GM19372 (cell line): Measurements from ENCODE around the gene SPOCK1.

Experiments used
- ATAC-seq: cut with Tn5 transposase; IDR thresholded peaks from one replicate; pipeline ENCODE4 v1.9.1; 2021; ENCODE audit warnings: mild to moderate bottlenecking, low read depth, moderate library complexity; ENCODE audit not compliant: unreplicated experiment

Gene SPOCK1

DNA sequence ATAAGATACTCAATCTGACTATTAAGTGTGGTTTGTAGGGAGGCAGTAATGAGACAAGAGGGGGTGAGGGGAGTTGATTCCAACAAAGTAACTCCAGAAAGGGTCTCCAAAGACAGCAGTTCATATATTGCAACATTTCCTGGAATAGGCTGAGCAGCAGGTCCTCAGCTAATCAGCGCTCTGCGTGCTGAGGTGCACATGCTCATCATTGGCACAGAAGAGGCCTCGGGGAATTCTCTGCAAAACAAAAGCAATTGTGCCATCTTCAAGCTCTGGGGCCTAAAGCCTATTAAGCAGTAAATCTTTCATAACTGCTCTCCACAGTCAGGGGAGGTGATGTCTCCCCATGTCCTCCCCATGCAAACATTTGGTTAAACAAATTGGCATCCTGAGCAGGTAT lies 357.3 kb downstream of the SPOCK1 start:
- no peak for ATAC-seq

DNA sequence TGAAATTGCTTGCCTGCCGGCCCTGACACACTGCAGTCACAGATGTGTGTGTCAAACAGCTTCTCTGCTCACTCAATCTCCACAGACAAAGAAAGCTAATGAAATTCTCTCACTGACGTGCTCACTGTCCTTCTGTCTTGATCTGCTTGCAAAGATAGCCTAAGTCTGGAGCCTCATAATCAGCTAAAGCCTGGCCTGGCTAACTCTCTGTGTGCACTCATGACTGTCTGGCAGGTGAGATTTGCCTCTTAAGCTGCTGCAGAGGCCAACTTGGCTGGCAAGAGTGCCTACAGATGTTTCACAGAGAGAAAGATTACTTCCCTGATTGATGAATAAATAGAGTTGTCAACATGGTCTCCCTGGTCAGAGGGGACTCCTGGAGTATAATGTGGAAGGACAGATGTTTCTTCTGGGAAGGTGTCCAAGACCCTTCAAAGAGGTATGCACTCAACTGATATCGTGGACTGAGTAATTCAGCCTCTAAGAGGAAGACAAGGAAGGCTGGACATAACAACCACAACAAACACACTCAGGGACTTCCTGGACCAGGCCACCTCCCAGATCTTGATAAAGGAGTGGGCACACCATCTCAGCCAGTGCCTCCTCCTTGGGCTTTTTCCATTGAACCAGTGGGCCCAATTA lies 362.0 kb downstream of the SPOCK1 start:
- no peak for ATAC-seq

DNA sequence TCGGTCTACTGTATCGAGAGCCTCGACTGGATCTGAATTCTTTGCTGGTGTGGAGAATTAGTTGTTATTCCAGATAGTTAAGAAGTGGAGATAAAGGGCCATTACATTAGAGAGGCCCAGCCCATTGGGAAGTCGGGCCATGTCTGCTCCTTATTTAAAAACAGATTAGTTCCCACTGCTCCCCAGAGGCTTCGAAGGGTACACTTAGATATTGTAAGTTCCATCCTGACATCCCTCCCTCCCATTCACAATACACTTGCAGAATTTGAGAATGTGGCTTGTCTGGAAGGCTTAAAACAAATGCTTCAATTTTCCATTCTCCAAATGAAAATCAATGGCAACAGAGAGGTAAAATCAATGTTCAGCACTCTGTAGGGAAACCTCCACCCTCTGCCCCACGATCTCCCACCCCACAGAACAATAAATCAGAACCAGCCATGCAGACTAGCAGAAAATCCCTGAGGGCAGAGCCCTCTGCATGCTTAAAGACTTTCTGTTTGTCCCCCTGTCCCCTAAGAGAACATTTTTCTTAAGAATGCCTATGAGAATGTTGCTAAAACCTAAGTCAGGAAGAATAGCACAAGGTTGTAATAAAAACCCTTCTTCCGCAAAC lies 364.1 kb downstream of the SPOCK1 start:
- ATAC-seq: no peak

DNA sequence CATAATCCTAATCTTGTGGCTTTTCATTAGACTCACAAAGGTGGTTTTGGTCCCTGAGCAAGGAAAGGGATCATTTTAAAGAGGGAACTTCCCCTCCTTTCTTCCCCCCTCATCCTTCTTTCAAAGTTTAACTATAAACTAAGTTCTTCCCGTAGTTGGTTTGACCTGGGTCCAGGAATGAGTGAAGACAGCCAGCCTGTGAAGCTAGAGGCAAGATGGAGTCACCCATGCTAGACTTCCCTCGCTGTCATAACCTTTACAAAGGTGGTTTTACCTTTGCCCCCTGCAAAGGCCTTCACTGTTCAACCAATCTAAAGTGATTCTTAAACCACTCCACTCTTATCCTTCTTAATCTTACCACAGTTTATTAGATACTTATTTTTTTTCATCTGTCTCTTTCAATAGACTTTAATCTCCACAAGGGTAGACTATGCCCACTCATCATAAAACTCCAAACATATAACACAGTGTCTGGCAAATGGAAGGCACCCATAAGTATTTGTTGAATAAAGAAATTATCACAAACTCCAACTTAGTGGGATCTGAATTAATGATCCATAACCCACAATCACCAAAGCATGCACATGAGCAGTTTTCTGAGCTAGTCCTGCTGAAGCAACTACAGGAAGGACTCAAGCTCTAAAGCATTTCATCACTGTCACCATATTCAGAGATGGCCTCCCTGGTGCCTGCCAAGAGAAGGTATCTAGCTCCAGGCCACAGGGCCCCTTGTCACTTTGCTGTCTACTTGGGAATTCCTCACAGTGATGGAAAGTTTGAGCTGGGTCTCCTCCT lies 369.0 kb downstream of the SPOCK1 start:
- no peak for ATAC-seq

DNA sequence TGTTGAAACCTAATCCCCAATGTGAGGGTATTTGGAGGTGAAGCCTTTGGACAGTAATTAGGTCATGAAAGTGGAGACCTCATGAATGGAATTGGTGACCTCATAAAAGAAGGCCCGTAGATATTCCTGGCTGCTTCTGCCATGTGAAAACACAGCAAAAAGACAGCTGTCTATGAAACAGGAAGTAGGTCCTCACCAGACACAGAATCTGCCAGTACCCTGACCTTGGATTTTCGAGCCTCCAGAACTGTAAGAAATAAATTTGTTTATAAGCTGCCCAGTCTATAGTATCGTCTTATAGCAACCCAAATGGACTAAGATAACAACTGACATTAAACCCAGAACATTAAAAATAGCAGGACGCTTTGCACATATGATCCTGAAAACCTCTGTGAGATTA lies 371.1 kb downstream of the SPOCK1 start:
- no peak for ATAC-seq

DNA sequence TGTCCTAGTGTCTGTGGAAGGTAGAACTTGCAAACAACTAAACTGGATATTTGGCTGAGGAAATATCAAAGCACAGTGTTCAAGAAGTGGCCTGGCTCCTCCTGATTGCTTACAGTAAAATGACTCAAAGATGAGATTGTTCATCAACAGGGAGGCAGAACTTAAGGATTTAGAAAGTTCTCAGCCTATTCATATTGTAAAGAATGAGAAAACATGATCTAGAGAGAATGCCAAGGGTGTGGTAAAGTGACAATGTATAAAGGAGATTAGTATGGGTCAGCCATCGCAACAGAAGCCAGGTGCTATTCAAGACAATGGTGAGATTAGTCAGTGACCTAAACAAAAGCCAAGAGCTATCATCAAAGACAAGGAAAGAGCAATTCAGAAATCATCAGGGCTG lies 372.3 kb downstream of the SPOCK1 start:
- ATAC-seq: no peak

DNA sequence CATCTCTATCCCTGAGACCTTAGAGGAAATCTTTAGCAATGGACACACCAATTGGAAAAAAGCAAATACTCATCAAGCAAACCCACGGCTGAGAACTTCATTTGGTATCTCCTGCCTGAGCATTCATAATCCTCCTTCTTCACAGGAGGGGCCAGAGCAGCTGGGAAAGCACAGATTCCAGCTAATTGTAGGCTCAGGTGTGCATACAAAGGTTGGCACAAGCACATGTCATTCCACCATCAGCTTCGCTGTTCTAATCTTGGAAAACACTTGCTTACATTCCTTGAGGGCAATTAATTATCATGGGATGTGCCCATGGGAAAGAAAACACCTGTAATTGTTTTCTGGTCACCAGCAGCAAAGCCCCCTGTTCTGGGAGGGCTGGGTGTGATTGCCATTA lies 376.6 kb downstream of the SPOCK1 start:
- no peak for ATAC-seq

DNA sequence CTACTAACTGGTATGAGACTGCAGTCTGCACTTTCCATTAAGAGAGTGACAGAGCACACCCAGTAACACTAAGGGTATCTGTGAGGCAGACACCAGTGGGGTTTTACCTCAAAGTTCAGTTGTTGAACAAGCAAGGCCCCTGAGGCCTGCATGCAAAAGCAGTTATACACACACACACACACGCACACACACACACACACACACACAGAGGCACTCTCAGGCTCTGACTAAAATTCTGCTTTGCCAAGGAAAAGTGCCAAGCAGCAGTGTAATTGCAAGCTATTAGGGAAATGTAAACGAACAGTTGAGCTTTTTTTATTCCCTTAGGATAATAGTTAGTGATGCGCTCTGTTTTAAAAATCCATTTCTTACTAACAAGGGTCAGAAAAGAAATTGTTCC lies 377.1 kb downstream of the SPOCK1 start:
- no peak for ATAC-seq

DNA sequence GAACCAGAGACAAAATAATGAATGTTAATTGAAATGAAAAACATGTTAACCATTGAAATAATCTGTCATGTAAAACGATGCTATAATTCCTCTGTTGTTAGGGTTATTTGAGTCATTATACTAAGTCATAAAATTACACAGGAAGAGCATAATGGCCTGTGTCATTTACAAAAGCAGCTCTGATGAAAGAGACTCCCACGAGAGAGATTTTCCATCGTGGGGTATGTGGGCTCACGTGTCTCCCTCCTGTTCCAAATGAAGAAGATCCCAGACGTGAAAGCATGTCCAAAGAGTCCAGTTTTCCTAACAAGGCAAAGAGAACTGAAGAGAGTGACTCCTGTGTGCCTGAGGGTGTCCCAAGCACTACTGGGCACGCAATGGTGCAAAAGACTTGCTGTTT lies 379.8 kb downstream of the SPOCK1 start:
- no peak for ATAC-seq

DNA sequence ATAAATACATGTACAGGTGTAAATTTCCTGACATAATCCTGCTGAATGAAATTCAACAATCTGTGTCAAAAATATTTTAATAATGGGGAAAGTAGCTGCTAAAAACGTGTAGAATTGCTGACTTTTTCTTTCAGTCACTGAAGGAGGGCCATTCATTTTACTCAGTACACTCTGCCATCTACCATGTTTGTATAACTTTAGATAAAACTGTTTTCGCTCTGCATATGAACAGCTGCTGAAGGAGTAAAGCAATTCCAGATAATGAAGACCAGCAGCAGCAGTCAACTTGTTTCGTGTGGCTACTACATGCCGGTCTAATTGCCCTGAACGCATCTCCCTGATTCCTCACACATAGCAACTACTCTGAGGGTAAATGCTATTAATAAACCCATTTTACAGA lies 380.5 kb downstream of the SPOCK1 start:
- ATAC-seq: no peak

DNA sequence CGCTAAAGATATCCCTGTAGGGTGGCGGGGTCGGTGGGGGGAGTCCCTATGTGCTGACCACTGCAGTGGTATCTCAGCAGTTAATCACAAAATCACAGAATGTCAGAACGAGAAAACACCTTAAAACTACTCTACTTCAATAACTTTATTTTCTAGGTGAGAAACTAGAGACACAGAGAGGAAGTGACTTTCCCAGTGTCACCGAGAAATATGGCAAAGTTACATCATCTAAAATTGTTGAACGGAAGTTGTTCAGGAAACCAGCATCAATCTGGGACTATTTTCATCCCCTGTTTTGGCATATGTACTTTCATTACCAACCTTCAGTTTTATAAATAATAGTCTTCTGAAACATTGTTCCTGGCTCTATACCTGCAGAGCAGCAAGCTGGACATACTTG lies 384.0 kb downstream of the SPOCK1 start:
- ATAC-seq: no peak

DNA sequence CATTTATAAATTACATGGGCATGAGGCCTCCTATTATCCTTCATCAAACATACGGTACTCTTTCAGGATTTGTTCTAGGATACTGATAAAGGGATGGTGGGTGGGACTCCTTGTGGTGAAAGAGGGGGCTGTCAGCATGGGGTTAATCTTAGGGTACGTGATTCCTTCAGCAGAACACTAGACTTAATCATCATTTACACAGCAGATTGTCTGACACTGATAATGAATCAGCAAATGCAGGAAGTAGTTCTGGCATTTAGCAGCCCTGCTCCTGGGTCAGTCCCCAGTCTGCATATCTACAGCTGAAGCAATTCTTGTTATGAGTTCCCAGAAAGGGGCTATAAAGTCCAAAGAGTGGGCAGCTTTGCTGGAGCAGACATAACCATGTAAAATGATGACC lies 384.6 kb downstream of the SPOCK1 start:
- ATAC-seq: no peak

DNA sequence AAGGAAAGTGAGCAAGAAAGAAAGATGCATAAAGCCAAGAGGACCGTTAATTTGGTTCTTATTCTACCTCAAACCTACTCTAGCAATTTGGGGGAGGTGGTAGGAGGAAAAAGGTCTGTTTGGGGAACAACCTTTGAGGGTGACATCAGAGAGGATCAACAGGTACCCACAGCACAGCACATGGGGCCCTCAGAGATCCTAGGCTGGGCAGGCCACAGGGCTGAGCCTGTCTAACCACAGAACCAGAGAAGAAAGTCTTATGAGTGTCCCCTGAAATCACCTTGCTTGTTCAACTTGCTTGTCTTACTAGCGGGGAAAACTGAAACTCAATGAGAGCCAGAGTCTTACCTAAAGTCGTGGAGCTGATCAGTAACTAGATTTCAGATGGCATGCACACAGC lies 385.2 kb downstream of the SPOCK1 start:
- no peak for ATAC-seq

DNA sequence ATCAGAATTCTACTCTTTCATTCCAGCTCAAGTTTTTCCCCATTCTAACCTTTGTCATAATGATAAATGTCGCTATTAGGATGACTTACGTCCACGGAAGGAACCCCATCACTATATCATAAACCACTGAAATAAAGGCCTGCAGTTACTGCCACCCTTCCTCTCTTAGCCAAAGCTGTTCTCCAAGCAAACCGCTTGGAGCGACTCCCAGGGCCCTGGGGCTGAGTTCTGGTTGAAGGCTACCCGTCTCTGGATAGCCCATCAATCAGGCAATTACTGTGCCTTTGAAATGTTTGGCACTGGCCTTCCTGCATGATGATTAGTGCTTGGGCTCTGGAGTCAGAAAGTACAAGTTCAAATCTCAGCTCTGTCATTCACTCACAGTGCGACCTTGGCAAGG lies 386.0 kb downstream of the SPOCK1 start:
- no peak for ATAC-seq

DNA sequence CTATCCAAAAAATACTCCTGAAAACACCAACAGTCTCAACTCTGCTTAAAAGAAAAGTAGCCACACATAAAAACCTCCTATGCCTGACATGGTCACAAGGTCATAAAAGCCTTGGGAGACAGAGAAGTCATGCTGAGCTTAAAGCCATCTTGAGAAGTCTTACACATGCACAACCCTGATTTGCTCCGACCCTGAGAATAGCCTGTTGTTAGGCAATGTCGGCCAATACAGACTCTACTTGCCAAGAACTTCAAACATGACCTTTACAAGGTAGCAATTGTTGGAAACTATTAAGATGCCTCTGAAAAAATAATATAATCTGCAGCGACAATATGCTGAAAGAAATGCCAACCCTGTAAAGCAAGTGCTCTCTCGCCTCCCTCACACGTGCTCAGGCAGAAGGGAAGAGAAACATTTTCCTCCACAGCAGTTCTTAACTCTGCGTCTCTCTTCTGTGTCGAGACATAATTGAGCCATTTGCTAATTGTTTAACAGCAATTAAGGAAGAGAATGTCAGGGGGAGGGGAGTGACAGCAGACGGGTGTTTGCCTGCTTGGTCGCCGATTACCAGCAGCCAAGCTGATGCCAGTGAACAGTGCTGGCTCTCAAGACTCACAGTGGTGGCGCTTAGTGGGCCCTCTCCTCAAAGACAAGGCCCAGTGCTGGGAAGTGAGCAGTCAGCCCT lies 393.6 kb downstream of the SPOCK1 start:
- ATAC-seq: no peak

DNA sequence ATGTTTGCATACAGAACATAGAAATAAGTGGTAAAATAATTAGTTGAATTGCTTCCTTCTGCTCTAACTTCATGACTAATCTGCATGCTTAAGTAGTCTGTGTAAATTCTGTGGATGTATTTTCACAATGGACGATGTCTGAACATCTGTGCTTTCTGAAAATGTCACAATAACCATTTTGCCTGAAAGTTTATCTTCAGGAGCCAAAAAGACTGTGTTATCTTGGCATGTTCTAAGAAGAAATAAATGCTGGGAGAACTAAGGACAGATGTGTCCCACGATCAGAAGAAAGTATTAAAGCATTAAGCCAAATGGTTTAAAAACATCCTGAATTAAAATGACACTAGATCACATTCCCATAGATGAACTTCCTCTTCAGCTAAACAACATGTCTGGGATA lies 397.6 kb downstream of the SPOCK1 start:
- no peak for ATAC-seq

DNA sequence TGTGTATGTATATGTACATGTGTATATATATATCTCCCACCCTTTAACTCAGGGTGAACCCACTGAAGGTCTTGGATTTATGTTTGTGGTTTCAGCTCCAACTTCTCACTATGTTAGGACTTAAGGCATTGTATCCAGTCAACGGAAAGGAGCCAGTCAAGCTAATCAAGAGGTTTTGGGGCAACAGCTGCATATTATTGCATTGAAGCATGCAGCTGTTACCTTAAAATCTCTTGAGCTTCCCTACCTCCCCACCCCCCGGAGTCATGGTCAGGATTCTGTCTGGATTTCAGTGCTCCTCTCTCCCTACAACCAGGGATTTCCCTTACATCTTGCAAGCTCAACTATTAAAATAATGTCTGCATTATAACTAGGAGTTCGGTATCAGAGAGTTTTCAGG lies 399.5 kb downstream of the SPOCK1 start:
- no peak for ATAC-seq

DNA sequence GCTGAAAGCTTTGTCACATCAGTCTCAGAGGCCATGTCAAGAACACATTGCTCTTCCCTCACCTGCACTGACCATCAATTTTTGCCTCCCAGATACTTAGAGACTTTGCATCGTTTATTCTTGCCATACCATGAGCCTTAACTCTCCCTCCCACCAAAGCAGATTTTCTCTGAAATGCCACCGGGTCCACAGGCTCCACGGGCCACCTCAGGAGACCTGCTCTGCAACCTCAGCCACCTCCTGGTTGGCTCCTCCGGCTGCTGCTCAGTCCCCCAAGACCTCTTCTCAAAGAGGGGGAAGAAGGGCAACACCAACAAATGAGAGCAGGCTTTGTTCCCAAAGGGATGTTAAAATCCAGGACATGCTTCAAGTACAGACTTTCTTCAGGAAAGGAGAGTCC lies 400.5 kb downstream of the SPOCK1 start:
- ATAC-seq: no peak

DNA sequence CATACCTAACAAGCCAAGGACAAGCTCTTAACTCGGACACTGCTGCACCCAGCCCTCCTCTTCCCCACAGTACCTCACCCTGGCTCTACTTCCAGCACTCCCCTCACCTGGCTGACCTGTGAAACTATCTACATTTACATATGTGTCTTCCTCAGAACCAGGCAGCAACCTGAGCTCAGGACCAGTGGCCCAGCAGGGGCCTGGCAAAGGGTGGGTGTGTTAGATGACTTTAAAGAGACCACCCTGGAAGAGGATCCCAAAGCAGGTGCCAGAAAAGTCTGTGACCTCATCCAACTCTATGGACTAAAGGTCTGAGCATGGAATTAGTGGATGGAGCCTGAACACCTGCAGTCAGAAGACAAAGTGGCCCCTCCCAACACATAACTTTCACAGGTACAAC lies 400.9 kb downstream of the SPOCK1 start:
- ATAC-seq: no peak

DNA sequence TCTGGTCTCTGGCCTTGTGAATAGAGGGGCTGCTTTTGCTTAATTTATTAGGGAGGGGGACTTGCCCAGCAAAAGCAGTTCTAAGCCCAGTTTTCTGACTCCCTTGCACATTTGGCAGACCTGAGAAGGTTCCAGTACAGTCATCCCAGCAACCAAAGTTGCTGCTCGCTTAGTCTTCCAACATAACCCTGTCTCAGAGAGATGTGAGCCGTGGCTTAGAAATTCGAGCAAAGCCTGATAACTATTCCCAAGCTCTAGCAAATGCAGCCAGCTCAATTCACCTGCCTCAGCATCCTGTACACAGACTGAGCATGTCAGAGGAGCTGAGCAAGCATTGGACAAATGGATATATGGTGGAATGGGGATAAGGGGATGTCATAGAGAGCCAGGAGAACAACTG lies 401.9 kb downstream of the SPOCK1 start:
- ATAC-seq: no peak
